ENCODE data around the gene HES7.

DNA sequence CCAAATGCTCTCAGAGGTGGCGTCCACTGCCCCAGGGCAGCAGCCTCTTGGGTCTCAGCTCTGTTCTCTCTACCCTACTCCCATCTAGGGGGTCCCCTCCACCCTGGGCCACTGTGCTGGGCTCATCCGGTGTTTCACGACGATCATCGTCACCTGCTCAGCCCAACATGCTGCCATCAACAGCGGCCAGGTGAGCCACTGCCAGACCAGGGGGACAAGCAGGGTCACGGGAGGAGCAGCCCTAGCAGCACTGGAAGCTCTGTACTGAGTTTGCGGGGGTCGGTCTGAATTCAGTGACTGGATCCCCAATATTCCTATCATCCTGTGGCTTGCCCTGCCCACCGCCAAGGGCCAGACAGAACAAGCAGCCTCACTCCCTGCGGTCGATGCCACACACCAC lies 52.4 kb downstream of the HES7 start:
- TF ChIP-seq, protein P1, sequence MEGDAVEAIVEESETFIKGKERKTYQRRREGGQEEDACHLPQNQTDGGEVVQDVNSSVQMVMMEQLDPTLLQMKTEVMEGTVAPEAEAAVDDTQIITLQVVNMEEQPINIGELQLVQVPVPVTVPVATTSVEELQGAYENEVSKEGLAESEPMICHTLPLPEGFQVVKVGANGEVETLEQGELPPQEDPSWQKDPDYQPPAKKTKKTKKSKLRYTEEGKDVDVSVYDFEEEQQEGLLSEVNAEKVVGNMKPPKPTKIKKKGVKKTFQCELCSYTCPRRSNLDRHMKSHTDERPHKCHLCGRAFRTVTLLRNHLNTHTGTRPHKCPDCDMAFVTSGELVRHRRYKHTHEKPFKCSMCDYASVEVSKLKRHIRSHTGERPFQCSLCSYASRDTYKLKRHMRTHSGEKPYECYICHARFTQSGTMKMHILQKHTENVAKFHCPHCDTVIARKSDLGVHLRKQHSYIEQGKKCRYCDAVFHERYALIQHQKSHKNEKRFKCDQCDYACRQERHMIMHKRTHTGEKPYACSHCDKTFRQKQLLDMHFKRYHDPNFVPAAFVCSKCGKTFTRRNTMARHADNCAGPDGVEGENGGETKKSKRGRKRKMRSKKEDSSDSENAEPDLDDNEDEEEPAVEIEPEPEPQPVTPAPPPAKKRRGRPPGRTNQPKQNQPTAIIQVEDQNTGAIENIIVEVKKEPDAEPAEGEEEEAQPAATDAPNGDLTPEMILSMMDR (IDR thresholded peaks at IDR 0.05) = no peak
- TF ChIP-seq FOXM1 (IDR thresholded peaks at IDR 0.05; ENCODE audit: low read depth) (no peak), REST (IDR thresholded peaks at IDR 0.05; ENCODE audit: low read depth, low read length) (no peak), TAF1 (IDR thresholded peaks at IDR 0.05; ENCODE audit: borderline replicate concordance, low read depth, low read length) (no peak), GABPA (IDR thresholded peaks at IDR 0.05; ENCODE audit: low read depth) (no peak)

All from SK-N-SH (cell line).